Right forelimb (tissue), 1 donor: Measurements from ENCODE around the gene PFN3.
"Not testable (repeated sequence)": the region's sequence is repeated elsewhere in the genome, so short reads cannot be mapped to it uniquely, and the experiment has no call there.

Experiments
- DNase-seq: peaks from one replicate; pipeline ENCODE4 v3.0.0-alpha.2; 2018

The PFN3 gene

DNA sequence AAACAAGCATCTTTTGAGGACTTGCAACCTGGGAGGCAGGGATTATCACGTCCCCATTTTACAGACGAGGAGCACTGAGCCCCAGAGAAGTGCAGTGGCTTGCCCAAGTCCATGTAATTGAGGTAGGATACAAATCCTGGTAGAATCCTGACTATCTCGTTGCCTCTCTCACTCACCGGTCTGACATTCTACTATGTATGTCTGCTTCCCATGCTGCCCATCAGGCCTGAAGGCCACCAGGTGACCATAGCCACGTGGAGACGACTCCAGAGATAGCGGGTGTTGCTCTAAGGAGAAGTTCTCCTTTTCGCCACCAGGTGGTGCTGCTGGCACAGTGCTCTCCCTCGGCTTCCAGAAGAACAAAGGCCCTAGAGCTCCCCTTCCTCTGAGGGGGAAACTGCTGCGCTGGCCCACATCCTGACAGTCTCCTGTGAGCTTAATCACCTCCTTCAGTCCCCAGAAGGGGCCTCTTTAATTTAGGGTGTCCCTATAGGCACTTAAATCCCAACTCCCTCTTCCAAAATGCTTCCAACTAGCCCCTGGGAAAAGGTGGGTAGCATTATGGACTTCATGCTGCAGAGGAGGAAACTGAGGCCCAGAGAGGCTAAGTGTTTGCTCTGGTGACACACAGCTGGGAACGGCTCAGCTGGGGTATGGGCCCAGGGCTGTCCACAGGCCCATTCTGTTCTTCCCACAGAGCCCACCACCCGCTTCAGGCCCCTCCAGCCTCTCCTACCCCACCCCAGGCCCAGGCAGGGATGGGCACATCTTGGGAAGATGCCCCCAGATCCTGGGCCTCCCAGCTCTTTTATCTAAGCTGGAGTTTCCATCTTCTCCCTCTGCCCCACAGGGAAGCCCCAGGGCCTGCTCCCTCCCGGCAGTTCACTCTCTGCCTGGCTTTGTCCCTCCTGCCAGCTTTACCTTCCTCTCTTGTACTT lies 9.8 kb downstream of the PFN3 start:
- DNase-seq, result peak; percentile 91

DNA sequence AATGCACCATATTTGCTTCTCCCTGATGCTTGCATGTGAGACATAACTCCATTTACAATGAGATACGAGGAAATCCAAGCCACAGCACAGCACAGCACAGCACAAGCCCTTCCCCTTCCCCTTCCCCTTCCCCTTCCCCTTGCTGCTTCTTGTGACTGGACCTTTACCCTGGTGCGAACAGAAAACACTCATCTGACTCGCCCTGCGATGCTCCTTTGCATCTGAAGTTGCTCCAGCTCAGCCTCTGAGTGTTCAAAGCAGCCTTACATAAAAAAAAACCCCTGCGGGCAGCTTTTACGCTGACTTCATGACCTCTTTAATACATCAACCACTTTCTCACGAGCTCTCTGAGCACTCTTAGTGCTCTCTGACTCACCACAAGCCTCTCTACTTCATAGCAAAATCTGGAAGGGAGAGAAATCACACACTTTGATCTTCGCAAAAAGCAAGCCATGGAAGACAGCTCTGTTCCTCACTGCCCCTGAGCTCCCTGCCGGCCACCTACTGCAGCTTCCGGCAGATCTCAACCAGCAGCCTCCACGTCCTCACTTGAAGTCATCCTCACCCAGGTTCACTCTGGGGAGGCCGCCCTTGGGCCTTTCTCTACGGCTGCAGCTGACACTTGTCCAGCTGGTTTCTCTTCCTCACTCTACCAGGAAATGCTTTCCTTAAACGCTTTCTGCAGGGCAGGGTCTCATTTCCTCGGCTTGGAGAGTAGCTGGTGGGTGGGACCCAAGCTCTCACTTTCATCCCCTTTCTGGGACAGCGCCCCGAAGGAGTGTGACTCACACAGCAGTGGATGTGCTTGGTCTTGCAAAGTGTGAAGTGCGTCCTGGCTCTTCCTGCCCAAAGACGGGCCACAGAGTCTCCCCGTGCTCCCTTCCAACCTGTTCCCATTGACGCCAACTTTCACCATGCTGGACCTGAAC lies 11.0 kb downstream of the PFN3 start:
- DNase-seq, result no peak

DNA sequence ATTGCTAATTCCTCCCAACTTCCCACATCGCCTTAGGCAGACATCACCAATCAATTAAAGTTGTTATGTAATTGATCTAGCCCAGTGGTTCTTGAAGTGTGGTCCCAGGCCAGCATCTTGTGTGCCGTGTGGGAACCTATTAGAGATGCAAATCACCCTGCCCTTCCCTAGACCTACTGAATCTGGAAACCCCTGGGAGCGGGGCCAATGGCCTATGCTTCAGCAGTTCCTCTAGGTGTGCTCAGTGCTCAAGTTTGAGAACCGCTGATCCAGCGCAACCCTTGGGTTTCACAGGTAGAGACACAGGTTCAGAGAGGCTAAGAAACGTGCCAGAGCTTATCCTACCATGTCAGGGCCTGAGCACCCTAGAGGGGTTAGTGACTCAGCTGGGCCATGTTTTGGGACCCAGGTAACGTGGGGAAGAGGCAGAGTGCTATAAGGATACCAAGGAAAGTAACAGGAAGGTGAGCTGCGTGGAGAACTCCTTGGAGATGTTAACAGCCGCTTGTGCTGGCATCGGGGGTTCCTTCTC lies 11.9 kb downstream of the PFN3 start:
- DNase-seq, result no peak

DNA sequence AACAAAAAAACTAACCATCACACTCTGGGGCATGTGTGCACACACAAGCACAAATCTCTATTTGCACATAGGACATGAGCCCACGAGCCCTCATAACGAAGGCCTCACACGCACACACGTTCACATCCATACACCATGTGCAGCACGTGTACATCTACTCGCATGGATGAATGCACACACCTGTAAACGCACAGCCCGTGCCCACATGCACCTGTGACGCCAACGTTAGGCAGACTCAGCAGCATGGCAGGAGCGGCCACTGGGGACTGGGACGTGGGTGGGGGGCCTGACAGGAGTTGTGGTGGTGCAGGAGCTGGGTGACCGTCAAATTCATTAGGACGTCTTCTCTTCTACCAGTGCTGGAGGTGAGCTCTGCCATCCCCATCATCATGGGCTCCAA lies 13.1 kb downstream of the PFN3 start:
- no peak for DNase-seq

DNA sequence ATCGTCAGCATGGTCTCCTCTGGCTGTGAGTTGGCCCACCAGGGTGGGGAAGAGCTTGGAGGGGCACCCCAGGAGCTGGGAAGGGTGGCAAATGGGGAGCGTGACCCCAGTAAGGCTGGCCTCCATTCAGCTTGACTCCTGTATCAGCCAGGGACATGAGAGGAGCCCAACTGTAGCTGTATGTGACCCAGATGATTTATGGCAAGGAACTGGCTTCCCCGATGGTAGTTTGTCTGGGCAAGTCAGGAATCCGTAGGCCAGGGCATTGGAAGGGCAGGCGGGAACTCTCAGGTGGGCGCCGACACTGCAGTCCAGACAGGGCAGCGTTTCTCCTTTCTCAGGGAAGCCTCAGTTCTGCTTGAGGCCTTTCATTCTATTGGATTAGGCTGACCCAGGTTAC lies 13.9 kb downstream of the PFN3 start:
- DNase-seq, result no peak

DNA sequence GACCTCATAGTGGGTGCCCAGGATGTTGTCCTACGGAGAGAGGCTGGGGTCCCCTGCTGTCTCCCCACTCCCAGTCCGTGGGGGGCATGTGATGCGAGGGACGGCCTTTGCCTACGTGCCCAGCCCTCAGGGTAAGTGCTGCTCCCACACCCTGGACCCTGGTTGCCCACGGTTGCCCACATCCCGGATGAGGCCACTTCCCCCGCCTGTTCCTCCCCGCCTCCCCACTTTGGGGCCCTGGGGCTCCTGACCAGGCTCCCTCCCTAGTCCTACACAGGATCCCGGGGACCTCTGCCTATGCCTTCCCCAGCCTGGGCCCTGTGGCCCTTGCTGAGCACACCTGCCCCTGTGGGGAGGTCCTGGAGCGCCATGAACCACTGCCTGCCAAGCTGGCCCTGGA lies 14.7 kb downstream of the PFN3 start:
- no peak for DNase-seq

DNA sequence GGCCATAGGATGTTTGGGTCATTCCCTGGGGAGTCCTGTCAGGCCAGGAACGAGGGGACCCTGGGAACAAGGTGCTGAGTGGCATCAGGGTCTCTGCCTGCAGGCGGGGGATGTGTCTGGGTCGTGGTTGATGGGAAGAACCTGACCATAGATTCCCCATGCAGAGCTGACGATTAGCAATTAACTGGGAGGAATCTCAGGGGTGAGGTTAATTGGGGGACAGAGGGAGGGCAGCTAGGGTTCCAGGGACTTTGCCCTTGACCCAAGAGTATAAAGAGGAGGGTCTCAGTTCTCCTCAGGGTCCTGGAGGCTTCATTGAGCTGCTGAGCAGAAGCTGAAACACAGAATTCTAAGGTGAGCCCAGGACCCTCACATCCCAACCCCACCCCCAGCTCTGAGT lies 16.3 kb downstream of the PFN3 start, which contains the start of gene SLC34A1:
TSS of gene SLC34A1 (plus strand) at position 301 of the 400 bp plus-strand sequence. CDS start 1,308 bp downstream, outside the sequence.
- no peak for DNase-seq

DNA sequence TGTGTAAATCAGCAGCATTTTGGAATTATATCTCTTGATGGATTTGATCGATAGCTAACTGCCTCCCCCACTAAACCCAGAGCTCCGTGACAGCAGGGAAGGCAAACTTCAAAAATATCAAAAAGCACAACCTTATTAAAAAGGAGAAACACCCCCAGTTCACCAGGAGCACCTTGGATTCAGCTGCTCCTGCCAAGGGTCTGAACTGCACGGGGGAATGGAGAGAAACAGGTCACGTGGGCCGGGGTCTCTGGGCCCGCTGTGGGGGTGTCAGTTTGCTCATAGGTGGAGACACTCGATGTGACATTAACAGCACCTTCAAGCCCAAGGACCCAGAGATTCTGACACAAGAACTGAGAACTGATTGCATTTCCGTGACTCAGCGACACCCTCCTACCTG lies 17.3 kb downstream of the PFN3 start:
- no peak for DNase-seq

DNA sequence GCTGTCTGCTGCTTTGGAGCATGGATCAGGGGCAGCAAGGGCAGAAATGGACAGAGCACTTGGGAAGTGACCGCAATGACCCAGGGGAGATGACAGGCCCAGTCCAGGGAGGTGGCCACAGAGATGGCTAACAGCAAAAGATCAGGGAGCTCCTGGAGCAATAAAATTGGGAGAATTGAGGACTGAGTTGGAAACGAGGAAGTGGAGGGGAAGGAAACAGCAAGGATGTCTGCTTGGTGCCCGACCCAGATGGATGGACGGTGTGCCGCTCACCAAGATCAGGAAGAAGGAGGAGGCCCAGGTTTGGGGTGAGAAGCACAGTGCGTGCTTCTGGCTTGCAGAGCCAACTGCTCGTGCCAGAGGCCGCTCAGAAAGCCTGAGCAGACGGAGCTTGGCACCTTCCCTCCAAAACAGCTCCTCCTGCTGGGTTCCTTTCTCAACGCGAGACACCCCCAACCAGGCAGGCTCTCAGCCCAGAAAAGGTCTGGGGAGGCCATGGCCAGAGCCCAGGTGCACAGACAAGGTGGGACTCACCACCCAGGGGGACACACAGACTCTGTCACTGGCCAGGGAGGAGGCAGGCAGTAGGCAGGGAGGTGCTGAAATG lies 17.9 kb downstream of the PFN3 start:
- peak; percentile 70 for DNase-seq

DNA sequence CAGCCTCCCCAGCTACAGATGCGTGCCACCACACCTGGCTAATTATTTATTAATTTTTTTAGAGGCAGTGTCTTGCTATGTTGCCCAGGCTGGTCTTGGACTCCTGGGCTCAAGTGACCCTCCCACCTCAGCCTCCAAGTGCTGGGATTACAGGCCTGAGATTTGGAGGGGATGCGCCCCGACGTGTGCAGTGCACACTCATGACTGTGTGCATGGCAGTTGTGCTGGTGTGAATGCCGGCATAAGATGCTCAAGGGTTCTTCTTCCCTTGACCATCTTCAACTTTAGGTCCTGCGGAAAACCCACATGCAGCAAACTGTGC lies 19.7 kb downstream of the PFN3 start:
- no peak for DNase-seq

DNA sequence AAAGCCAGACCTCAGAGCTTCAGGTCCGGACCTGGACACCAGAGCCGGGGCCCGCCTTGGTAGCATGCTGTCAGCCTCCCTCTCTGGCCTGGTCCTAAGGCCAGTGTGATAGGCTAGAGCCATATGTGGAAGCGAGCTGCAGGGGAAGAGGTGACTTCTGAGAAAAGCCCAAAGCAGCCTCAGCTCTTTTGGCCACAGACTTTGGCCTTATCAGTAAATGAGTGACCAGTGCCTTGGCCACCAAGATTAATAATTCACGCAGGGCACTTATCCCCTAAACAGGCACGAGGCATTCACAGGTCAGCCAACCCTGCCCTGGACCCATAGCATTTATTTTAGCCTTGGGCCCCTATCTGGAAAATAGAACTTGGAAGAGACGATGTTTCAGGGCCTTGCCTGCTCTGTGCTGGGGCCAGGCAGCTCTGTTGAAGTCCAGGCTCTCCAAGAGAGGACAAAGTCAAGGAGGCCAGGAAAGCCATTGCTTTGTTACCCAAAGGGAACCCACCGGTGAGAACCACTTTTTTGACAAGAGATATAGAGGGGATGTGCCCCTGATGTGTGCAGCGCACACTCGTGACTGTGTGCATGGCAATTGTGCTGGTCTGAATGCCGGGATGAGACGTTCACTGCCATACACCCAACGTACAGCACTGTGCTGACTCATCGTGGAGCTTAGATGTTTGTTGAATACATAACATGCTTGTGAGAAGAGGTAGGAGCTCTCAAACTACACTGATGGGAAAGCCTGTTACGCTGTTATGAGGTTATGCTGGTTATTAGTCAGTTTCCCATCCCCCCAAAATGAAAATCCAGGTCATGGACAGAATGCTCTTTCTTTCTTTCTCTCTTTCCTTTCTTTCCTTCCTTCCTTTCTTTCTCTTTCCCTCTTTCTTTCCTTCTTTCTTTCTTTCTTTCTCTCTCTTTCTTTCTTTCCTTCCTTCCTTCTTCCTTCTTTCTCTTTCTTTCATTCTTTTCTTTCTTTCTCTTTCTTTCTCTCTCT lies 21.3 kb downstream of the PFN3 start:
- DNase-seq, result no peak

DNA sequence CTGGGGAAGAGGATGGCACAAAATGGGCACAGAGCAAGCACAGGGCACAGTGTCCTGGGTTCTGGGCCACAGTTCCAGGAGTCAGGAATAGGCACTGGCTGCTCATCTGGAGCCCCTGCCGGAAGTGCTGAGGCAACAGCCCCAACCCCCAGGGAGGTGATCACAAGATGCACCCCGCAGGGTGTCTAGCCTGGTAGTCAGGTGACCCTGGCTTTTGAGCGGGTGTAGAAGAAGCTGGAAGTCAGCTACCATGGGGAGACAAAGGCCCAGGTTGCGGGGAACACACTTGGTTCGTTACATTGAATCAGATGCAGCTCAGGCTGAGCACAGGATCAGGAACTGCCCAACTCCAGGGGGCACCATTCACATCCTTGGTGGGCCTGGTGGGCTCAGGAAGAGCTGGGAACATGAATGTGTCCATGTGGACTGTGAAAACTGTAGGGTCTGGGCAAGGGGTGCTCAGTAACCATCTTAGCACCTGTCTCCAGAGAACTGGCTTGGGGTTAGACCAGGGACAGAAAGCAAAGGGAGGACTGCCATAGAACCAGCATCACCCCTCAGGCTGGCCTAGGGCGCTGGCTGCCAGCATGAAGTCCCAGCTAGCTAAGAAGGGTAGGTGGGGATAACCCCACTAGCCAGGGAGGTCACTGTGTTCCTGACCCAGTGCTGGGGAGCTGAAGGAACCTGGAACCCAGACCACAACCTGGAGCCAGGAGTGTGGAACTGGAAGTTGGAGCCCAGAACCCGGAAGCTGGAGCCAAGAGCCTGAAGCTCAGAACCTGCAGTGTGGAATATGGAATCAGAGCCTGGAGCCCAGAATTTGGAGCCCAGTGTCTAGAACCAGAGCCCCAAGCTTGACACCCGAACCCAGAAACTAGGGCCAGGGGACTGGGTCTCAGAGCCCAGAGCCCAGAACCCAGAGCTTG lies 22.3 kb downstream of the PFN3 start:
- no peak for DNase-seq

DNA sequence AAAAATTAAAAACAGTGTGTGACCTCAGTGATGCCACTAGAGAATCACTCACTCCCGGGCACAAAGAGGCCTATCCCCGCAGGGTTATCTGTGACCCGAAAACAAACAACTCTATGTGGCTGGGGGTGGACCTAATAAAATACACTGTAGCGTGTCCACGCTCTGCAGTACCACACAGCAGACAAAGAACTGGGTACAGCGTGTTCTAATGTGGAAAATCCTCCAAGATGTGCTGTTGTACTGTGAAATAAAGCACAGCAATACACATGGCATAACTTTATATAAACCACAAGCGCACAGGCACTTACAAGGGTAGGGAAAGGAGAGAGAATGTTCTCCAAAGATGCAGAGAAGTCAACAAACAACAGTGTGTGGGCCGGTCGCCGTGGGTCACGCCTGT lies 24.4 kb downstream of the PFN3 start:
- DNase-seq, result no peak

DNA sequence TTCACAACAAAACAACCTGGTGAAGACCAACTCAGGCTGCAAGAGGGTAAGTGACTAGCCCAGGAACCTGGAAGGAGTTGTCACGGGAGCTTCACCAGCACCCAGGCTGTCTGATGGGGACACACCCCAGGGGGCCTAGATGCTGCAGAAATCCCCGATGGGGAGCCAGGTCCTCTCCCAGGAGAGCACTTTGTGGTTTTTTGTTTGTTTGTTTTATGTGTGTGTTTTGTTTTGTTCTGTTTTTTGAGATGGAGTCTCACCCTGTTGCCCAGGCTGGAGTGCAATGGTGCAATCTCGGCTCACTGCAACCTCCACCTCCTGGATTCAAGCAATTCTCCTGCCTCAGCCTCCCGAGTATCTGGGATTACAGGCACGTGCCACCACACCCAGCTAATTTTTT lies 24.9 kb downstream of the PFN3 start:
- not testable (repeated sequence) for DNase-seq

DNA sequence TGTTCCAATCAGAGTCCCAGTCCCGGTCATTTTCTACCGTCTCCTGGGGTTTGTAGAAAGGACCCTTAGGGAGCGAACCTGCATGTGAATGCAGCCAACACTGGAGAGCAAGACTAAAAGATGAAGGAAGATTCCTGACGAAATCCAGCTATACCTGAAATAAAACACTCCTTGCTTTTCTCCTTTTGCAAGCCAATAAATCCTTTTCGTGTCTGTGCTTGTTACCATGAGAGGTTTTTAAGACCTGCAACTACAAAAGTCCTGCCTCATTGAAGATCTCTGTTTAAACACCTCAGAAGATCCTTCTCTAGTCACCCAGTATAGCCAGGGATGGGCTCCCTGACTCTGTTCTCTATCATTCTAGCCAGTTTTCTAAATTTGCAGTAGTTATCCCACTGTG lies 26.2 kb downstream of the PFN3 start:
- no peak for DNase-seq

DNA sequence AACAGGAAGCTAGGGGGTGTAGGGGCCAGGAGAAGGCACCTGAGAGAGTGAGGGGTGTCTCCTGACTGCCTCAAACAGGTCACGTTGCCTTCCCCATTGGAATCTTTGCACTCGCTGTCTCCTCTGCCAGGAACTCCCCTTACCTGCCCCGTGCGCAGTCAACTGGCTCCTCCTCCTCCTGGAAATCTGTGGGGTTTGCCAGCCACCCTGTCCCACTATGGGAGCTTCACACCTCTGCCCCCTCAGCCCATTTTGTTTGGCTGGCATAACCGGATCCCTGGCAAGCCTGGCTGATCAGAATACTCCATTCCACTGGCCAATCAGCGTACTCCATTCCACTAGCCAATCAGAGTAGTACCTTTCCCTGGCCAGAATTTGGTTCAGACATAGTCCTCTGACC lies 26.7 kb downstream of the PFN3 start:
- no peak for DNase-seq

DNA sequence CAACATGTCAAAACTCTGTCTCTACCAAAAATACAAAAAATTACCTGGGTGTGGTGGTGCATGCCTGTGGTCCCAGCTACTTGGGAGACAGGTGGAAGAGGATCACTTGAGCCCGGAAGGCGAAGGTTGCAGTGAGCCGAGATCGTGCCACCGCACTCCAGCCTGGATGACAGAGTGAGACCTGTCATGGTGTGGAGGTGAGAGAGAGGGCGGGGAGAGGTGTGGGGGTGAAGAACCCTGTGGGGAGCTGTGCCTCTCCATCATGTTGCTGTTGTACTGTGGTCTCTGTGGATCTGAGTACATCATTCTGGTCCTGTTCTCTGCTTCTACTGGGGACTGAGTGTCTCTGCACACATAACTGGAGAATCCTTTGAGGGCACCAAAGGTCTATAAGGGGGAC lies 27.6 kb downstream of the PFN3 start:
- DNase-seq, result no peak

DNA sequence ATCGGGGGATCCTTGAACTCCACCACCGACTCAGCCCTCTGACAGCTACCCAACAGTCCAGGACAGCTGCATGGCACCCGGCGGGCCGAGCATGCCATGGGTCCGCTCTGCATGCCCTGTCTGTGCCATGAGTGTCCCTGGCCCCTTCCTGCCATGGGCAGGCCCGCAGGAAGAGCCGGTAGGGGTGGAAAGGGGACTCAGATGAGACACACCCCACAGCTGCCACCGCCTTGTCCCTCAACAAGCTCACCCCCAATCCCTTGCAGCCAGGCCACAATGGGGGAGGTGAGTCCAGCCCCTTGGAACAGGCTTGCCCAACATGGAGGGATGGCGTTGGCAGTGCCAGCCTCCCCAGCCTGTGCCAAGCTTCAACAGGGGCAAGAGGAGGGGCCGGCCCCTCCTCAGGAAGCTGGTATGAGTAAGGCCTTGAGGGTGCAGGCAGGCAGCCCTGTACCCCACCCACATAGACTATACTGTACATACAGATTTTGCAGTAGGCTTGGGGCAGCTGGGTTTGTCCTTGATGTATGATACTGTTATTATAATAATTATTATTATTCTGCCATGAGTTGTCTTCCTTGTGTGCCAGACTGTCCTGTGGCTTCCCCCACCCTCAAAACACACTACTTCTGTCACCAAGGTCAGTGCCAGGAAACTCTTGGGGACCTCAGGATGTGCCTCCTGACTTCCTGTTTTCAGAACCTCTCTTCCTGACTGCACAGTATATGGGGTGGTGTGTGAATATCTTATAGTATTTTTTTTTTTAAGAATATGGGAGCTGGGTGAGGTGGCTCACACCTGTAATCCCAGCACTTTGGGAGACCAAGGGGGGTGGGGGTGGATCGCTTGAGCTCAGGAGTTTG lies 28.2 kb downstream of the PFN3 start:
- DNase-seq, result no peak
